ENCODE results near the gene LINGO3. TPM values are rescaled to one million over a fixed set of nuclear protein-coding genes. Genes with fewer than 3 reads are reported as not detected.

The LINGO3 gene
- total and polyA plus RNA-seq, 10 of the 15 experiments (the other 5 are each of a cell fraction or from before 2014, with no cell fraction given), result 0.09 to 2.0 (median 0.40) TPM; not detected in 5

- no TSS peak for BruUV-seq (replicated peaks)
- DNase-seq (ENCODE audit: low read depth, low spot score) (no peak), ATAC-seq (no peak), FAIRE-seq (no peak)
- SMC1A ChIA-PET (ENCODE audit: uncharacterized antibody, unreplicated experiment), result no interaction called here
- 94% methylated on average over 18 of the region's 28 CpGs for WGBS (ENCODE audit: insufficient coverage, insufficient replicate concordance, low lambda C conversion rate, missing lambda C conversion rate)
- Histone ChIP-seq H3K9me3 (replicated peaks; ENCODE audit: control insufficient read depth, insufficient read depth, low read length) (no peaks in the 10 kb centered on the region), H3K4me3 (no peak overlapping the region), H3K4me2 (ENCODE audit: control insufficient read depth, insufficient read depth) (no peak overlapping the region), H2AFZ (ENCODE audit: control insufficient read depth, low read depth, low read length) (no peak overlapping the region), H3K4me1 (ENCODE audit: control insufficient read depth, insufficient read depth, low read length) (no peaks in the 10 kb centered on the region), H3K9ac (ENCODE audit: control insufficient read depth, insufficient read depth, low read length) (no peak overlapping the region), H3K79me2 (ENCODE audit: control insufficient read depth, insufficient read depth, low read length) (no peaks in the 10 kb centered on the region), H3K36me3 (ENCODE audit: control insufficient read depth in 2 of 2, insufficient read depth in 2 of 2, low read length in 1 of 2) (peaks cover 0 to 2% of the 10 kb centered on the region in 2 experiments; a peak in 1 of 4 replicates), H3K27ac (ENCODE audit: control insufficient read depth, insufficient read depth) (no peak overlapping the region), H4K20me1 (ENCODE audit: control insufficient read depth, insufficient read depth) (no peaks in the 10 kb centered on the region), H3K27me3 (replicated peaks in 1 of 2; ENCODE audit: control insufficient read depth in 2 of 2, insufficient read depth in 2 of 2, low read length in 1 of 2) (no peaks in the 10 kb centered on the region)
- CTCF ChIA-PET, result no interaction called here
- intact Hi-C loops (cut with micrococcal nuclease; ENCODE audit: unreplicated experiment) (no loop called here), in situ Hi-C loops (cut with MboI) (no loop called here)
- POLR2A ChIA-PET, result no interaction called here
- TF ChIP-seq TARDBP (IDR thresholded peaks at IDR 0.05; ENCODE audit: borderline replicate concordance), result no peak
- TF ChIP-seq POLR2AphosphoS2 (IDR thresholded peaks at IDR 0.05; ENCODE audit: low read depth, low read length), result no peak
- no peak for TF ChIP-seq ESRRA (IDR thresholded peaks at IDR 0.05; ENCODE audit: low read length)
- no peak for TF ChIP-seq RELA (IDR thresholded peaks at IDR 0.05; ENCODE audit: borderline replicate concordance, partially characterized antibody)
- no peak for TF ChIP-seq KAT2A (conservative IDR thresholded peaks at IDR 0.05; ENCODE audit: control insufficient read depth, low read depth, low read length)
- no peak for TF ChIP-seq MTA3 (IDR thresholded peaks at IDR 0.05; ENCODE audit: borderline replicate concordance, low read length)
- no peak for TF ChIP-seq MTA2 (IDR thresholded peaks at IDR 0.05; ENCODE audit: low read depth)
- TF ChIP-seq FOXM1 (IDR thresholded peaks at IDR 0.05; ENCODE audit: low read depth, low read length), result no peak
- no peak for TF ChIP-seq CEBPB (IDR thresholded peaks at IDR 0.05; ENCODE audit: borderline replicate concordance in 1 of 2, low read depth in 2 of 2, low read length in 2 of 2)
- TF ChIP-seq PKNOX1 (IDR thresholded peaks at IDR 0.05), result no peak
- TF ChIP-seq NFIC (IDR thresholded peaks at IDR 0.05; ENCODE audit: low read depth, low read length), result no peak
- RAD21 ChIA-PET (ENCODE audit: unreplicated experiment), result no interaction called here
Measured at GRCh38 chr19:2351591-2351990, 43.6 kb upstream of the LINGO3 start.

All from GM12878 (cell line).